ENCODE results near the gene SH2B3. TPM values are rescaled to one million over a fixed set of nuclear protein-coding genes. Genes with fewer than 3 reads are reported as not detected.

SH2B3 gene
- total and polyA plus RNA-seq, 2 experiments from 2014 or later, result 9.4 to 42.8 TPM

GRCh38 chr12:111443586-111443985 is 37.9 kb downstream of the SH2B3 start:
- Histone ChIP-seq H3K4me3 (no peak overlapping the region), H3K9me3 (ENCODE audit: low read depth) (no peaks in the 10 kb centered on the region), H2AFZ (no peak overlapping the region), H3K36me3 (ENCODE audit: low read depth) (peaks cover 7% of the 10 kb centered on the region; the same call in 1 of the 2 replicates), H3K79me2 (ENCODE audit: insufficient read depth) (peaks cover 89% of the 10 kb centered on the region), H3K27ac (peak overlapping the region; percentile 63), H3K9me2 (ENCODE audit: insufficient read depth) (no peaks in the 10 kb centered on the region), H3K9ac (peak overlapping the region; percentile 39; the same call in 1 of the 2 replicates), H3K4me1 (ENCODE audit: insufficient read depth) (peaks cover 23% of the 10 kb centered on the region), H3F3A (ENCODE audit: insufficient read depth) (peaks cover 85% of the 10 kb centered on the region), H4K20me1 (ENCODE audit: insufficient read depth) (peaks cover 4% of the 10 kb centered on the region), H3K4me2 (ENCODE audit: unreplicated experiment) (no peak overlapping the region), H3K27me3 (replicated peaks; ENCODE audit: insufficient read depth) (no peaks in the 10 kb centered on the region)
- in situ Hi-C loops (cut with MboI), result no loop called here
- 56 to 58% methylated on average over 7 of the region's 7 CpGs for WGBS, 2 experiments (ENCODE audit: low coverage in 1 of 2, low lambda C conversion rate in 2 of 2, missing lambda C conversion rate in 2 of 2)
- DNase-seq, result peak; percentile 92
- TF ChIP-seq EZH2phosphoT487 (IDR thresholded peaks at IDR 0.05; ENCODE audit: insufficient read depth, low read depth), result no peak
- TF ChIP-seq EZH2 (IDR thresholded peaks at IDR 0.05; ENCODE audit: insufficient read depth, poor library complexity, severe bottlenecking), result no peak

- DNase-seq, result no peak
- Histone ChIP-seq H3K9me3 (ENCODE audit: low read depth) (no peaks in the 10 kb centered on the region), H3K4me1 (ENCODE audit: insufficient read depth) (peaks cover 19% of the 10 kb centered on the region), H4K20me1 (ENCODE audit: insufficient read depth) (peaks cover 4% of the 10 kb centered on the region), H3K27me3 (replicated peaks; ENCODE audit: insufficient read depth) (no peaks in the 10 kb centered on the region), H3F3A (ENCODE audit: insufficient read depth) (peaks cover 86% of the 10 kb centered on the region), H3K27ac (peak overlapping the region; percentile 63), H3K4me3 (no peak overlapping the region), H3K36me3 (ENCODE audit: low read depth) (peaks cover 13% of the 10 kb centered on the region; the same call in 1 of the 2 replicates), H3K4me2 (ENCODE audit: unreplicated experiment) (no peak overlapping the region), H3K9ac (no peak overlapping the region), H3K9me2 (ENCODE audit: insufficient read depth) (no peaks in the 10 kb centered on the region), H2AFZ (no peak overlapping the region), H3K79me2 (ENCODE audit: insufficient read depth) (peaks cover 80% of the 10 kb centered on the region)
- in situ Hi-C loops (cut with MboI), result no loop called here
- 85 to 86% methylated on average over 8 of the region's 8 CpGs for whole genome bisulfite sequencing, 2 experiments (ENCODE audit: low coverage in 1 of 2, low lambda C conversion rate in 2 of 2, missing lambda C conversion rate in 2 of 2)
- TF ChIP-seq EZH2 (IDR thresholded peaks at IDR 0.05; ENCODE audit: insufficient read depth, poor library complexity, severe bottlenecking) (no peak), EZH2phosphoT487 (IDR thresholded peaks at IDR 0.05; ENCODE audit: insufficient read depth, low read depth) (no peak)
Measured at GRCh38 chr12:111444314-111444924, 38.7 kb downstream of the SH2B3 start.

- Histone ChIP-seq H3K9ac (no peak overlapping the region), H3K27me3 (replicated peaks; ENCODE audit: insufficient read depth) (no peaks in the 10 kb centered on the region), H3K36me3 (ENCODE audit: low read depth) (peaks cover 20% of the 10 kb centered on the region; the same call in 1 of the 2 replicates), H3K4me2 (ENCODE audit: unreplicated experiment) (no peak overlapping the region), H3K9me3 (ENCODE audit: low read depth) (no peaks in the 10 kb centered on the region), H3K4me1 (ENCODE audit: insufficient read depth) (peaks cover 19% of the 10 kb centered on the region), H3K4me3 (no peak overlapping the region), H3K79me2 (ENCODE audit: insufficient read depth) (peaks cover 75% of the 10 kb centered on the region), H3K27ac (peak overlapping the region; percentile 63), H3K9me2 (ENCODE audit: insufficient read depth) (no peaks in the 10 kb centered on the region), H4K20me1 (ENCODE audit: insufficient read depth) (peaks cover 4% of the 10 kb centered on the region), H3F3A (ENCODE audit: insufficient read depth) (peaks cover 93% of the 10 kb centered on the region), H2AFZ (no peak overlapping the region)
- in situ Hi-C loops (cut with MboI), result no loop called here
- peak; percentile 33 for DNase-seq
- 71 to 73% methylated on average over 11 of the region's 11 CpGs for WGBS, 2 experiments (ENCODE audit: low coverage in 1 of 2, low lambda C conversion rate in 2 of 2, missing lambda C conversion rate in 2 of 2)
- TF ChIP-seq EZH2 (IDR thresholded peaks at IDR 0.05; ENCODE audit: insufficient read depth, poor library complexity, severe bottlenecking), result no peak
- TF ChIP-seq EZH2phosphoT487 (IDR thresholded peaks at IDR 0.05; ENCODE audit: insufficient read depth, low read depth), result no peak
Measured at GRCh38 chr12:111444925-111445725, 39.4 kb downstream of the SH2B3 start.

- H3K27ac ChIP-seq, result peak overlapping the region; percentile 63
- in situ Hi-C loops (cut with MboI), result no loop called here
- no peaks in the 10 kb centered on the region for H3K27me3 ChIP-seq (replicated peaks; ENCODE audit: insufficient read depth)
- no peak overlapping the region for H3K9ac ChIP-seq
- H3F3A ChIP-seq (ENCODE audit: insufficient read depth), result peaks cover 95% of the 10 kb centered on the region
- no peak overlapping the region for H3K4me3 ChIP-seq
- no peak overlapping the region for H2AFZ ChIP-seq
- DNase-seq, result peak; percentile 36
- TF ChIP-seq EZH2 (IDR thresholded peaks at IDR 0.05; ENCODE audit: insufficient read depth, poor library complexity, severe bottlenecking) (no peak), EZH2phosphoT487 (IDR thresholded peaks at IDR 0.05; ENCODE audit: insufficient read depth, low read depth) (no peak)
- no peaks in the 10 kb centered on the region for H3K9me2 ChIP-seq (ENCODE audit: insufficient read depth)
- H3K79me2 ChIP-seq (ENCODE audit: insufficient read depth), result peaks cover 75% of the 10 kb centered on the region
- no peaks in the 10 kb centered on the region; the same call in 1 of the 2 replicates for H4K20me1 ChIP-seq (ENCODE audit: insufficient read depth)
- no peak overlapping the region for H3K4me2 ChIP-seq (ENCODE audit: unreplicated experiment)
- H3K9me3 ChIP-seq (ENCODE audit: low read depth), result no peaks in the 10 kb centered on the region
- H3K36me3 ChIP-seq (ENCODE audit: low read depth), result peaks cover 29% of the 10 kb centered on the region; the same call in 1 of the 2 replicates
- peaks cover 19% of the 10 kb centered on the region for H3K4me1 ChIP-seq (ENCODE audit: insufficient read depth)
- WGBS, 2 experiments (ENCODE audit: low coverage in 1 of 2, low lambda C conversion rate in 2 of 2, missing lambda C conversion rate in 2 of 2), result 50 to 54% methylated on average over 6 of the region's 6 CpGs
Measured at GRCh38 chr12:111445726-111446581, 40.2 kb downstream of the SH2B3 start.

Data from GM23248 (cell line).